HL-60 (cell line): ENCODE data around the gene PGAM2.

Source experiments
- DNase-seq, 2 experiments: peaks; one replicate each; pipeline ENCODE4 v3.0.0-alpha.2; 2010 to 2020; ENCODE audit warnings: low read depth in 1 of 2, low spot score in 1 of 2
- H3K27ac ChIP-seq: fragments of 250-450 bp; sonication (Bioruptor Pico); replicated peaks from 2 replicates; pipeline ENCODE4 v1.5.1; 2020; ENCODE audit warnings: mild to moderate bottlenecking, moderate library complexity
- H3K27me3 ChIP-seq: fragments of 250-450 bp; sonication (Bioruptor Pico); 2 replicates; pipeline ENCODE4 v1.5.1; 2021; ENCODE audit warnings: mild to moderate bottlenecking, moderate library complexity; ENCODE audit not compliant: insufficient read depth, poor library complexity, severe bottlenecking
- H3K4me3 ChIP-seq: replicated peaks from 2 replicates; pipeline ENCODE4 v1.5.1; 2011; ENCODE audit warnings: mild to moderate bottlenecking, control low read depth, low read length; ENCODE audit not compliant: insufficient read depth
- GABPA ChIP-seq: IDR thresholded peaks from 2 replicates; pipeline ENCODE4 v1.6.1; 2012; ENCODE audit warnings: low read depth
- POLR2AphosphoS5 ChIP-seq: IDR thresholded peaks from 2 replicates; pipeline ENCODE4 v1.6.1; 2012; ENCODE audit warnings: low read depth
- SPI1 ChIP-seq: IDR thresholded peaks from 2 replicates; pipeline ENCODE4 v1.6.1; 2012; ENCODE audit warnings: low read depth, mild to moderate bottlenecking, borderline replicate concordance
- TF ChIP-seq, protein P1 (sequence below): IDR thresholded peaks from one replicate; pipeline ENCODE4 v1.5.1; 2011; ENCODE audit warnings: low read length, control low read depth, inconsistent platforms; ENCODE audit not compliant: insufficient read depth
- TF ChIP-seq, protein P2 (sequence below): IDR thresholded peaks from 2 replicates; pipeline ENCODE4 v1.6.1; 2012; ENCODE audit warnings: low read depth; ENCODE audit not compliant: insufficient replicate concordance

The PGAM2 gene

DNA sequence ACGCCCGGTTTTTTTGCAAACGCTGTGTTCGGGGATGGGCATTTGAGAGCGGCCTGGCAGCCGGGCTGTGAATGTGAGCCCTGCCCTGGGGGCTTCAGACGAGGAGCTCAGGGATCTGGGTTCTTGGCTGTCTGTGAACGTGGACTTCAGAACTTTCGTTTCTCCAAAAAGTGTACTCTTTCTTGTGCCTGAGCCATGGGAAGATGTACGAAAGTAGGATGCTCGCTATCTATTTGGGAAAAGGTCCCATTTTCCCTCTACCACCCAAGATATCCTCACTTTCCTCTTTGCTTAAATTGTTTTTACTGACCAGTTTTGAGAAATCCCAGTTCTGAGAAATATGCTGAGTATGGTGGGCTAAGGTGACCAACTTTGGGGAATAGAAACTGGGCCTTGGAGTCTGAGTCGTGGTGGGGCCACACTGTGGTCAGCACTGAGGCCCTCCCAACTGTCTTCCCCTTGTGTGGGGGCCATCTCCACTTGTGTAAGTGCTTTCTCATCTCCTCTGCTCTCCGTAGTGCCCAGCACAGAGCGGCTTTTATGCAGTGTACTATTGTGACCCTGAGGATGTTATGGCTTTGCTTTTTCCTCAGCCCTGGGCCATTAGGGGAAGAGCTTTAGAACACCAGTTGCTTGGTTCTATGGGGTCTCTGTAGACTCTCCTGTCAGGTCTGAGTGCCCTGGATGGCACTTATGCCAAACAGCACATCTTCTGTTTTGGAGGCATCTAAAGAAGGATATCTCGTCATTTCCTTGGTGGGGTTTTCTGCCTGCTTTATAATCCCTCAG lies 19.9 kb downstream of the PGAM2 start:
- peak overlapping the region; percentile 80 for H3K4me3 ChIP-seq
- no peaks in the 10 kb centered on the region for H3K27me3 ChIP-seq
- peak overlapping the region; percentile 93 for H3K27ac ChIP-seq
- TF ChIP-seq, protein P1, sequence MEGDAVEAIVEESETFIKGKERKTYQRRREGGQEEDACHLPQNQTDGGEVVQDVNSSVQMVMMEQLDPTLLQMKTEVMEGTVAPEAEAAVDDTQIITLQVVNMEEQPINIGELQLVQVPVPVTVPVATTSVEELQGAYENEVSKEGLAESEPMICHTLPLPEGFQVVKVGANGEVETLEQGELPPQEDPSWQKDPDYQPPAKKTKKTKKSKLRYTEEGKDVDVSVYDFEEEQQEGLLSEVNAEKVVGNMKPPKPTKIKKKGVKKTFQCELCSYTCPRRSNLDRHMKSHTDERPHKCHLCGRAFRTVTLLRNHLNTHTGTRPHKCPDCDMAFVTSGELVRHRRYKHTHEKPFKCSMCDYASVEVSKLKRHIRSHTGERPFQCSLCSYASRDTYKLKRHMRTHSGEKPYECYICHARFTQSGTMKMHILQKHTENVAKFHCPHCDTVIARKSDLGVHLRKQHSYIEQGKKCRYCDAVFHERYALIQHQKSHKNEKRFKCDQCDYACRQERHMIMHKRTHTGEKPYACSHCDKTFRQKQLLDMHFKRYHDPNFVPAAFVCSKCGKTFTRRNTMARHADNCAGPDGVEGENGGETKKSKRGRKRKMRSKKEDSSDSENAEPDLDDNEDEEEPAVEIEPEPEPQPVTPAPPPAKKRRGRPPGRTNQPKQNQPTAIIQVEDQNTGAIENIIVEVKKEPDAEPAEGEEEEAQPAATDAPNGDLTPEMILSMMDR, result no peak
- TF ChIP-seq, protein P2, sequence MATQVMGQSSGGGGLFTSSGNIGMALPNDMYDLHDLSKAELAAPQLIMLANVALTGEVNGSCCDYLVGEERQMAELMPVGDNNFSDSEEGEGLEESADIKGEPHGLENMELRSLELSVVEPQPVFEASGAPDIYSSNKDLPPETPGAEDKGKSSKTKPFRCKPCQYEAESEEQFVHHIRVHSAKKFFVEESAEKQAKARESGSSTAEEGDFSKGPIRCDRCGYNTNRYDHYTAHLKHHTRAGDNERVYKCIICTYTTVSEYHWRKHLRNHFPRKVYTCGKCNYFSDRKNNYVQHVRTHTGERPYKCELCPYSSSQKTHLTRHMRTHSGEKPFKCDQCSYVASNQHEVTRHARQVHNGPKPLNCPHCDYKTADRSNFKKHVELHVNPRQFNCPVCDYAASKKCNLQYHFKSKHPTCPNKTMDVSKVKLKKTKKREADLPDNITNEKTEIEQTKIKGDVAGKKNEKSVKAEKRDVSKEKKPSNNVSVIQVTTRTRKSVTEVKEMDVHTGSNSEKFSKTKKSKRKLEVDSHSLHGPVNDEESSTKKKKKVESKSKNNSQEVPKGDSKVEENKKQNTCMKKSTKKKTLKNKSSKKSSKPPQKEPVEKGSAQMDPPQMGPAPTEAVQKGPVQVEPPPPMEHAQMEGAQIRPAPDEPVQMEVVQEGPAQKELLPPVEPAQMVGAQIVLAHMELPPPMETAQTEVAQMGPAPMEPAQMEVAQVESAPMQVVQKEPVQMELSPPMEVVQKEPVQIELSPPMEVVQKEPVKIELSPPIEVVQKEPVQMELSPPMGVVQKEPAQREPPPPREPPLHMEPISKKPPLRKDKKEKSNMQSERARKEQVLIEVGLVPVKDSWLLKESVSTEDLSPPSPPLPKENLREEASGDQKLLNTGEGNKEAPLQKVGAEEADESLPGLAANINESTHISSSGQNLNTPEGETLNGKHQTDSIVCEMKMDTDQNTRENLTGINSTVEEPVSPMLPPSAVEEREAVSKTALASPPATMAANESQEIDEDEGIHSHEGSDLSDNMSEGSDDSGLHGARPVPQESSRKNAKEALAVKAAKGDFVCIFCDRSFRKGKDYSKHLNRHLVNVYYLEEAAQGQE, result no peak
- TF ChIP-seq SPI1 (no peak), GABPA (no peak), POLR2AphosphoS5 (no peak)
- no peak for DNase-seq

DNA sequence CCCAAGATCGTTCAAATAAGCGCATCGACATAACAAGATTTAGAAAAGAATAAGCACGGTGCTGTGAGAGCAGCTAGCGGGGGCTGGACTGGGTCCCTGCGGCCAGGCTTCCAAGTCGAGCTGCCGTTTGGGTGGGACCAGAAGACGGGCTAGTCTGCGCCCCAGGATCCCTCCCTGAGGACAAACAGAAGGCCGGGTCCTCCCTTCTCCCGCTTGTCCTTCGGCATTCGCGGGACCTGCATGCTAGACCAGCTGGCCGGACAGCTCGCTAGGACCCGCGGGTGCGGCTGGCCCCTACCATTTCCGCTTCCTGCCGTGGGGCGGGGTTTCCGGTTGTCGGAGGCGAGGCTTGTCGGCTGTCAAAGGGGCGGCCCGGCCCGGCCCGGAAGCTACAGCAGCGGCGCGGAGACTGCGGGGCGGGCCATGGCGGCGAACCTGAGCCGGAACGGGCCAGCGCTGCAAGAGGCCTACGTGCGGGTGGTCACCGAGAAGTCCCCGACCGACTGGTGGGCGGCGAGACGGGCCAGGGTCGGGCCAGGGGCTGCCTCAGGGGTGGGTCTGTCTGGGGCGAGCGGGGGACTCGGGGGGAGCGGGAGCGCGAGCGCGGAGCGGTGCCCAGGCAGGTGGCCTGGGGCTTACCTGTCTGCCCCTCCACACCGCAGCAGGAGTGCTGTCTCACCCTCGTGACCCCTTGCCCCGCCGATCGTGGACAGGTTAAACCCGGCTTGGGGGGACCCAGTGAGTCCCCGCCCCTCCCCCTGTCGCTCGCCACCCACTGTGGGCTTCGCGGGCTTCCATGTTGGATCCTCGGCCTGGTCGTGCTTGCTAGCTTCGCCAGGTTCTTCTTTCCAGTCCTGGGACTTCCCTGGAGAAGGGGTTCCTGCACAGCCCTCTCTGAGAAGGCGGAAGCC lies 20.8 kb downstream of the PGAM2 start, which contains the start of gene DBNL:
DBNL (plus strand) TSS at position 388 of the 911 bp plus-strand sequence; CDS start at position 424, 36 bp downstream.
- Histone ChIP-seq H3K4me3 (peak within 1 kb of the TSS; percentile 80), H3K27ac (peak within 1 kb of the TSS; percentile 93), H3K27me3 (no peaks in the 10 kb centered on the region)
- TF ChIP-seq SPI1, result peak; percentile 50; the same call in 1 of the 2 replicates
- TF ChIP-seq POLR2AphosphoS5, result peak; percentile 94
- TF ChIP-seq GABPA, result peak; percentile 95
- TF ChIP-seq, protein P1, result no peak
- TF ChIP-seq, protein P2, result peak; percentile 63
- peak; percentile 78 to 93 for DNase-seq

DNA sequence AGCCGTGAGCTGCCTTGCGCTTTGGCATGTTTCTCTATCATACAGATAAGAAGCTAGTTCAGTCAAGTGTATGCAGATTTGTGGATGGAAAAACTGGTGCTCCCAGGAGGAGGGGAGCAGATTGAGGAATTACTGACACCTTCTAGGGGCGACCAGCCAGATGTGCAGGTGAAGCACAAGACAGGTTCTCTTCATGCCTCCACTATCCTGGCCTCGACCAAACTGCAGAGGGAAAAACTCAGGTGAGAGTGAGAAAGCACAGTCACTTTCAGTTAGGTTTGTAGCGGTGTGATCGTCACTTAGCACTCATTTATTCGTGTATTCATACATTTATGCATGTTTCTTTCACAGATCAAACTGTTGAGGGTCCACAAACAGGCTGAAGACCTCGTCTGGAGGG lies 21.5 kb downstream of the PGAM2 start:
- peak overlapping the region; percentile 93 for H3K27ac ChIP-seq
- TF ChIP-seq POLR2AphosphoS5 (no peak), SPI1 (no peak), GABPA (no peak)
- TF ChIP-seq, protein P1, result no peak
- TF ChIP-seq, protein P2, result no peak
- no peak for DNase-seq
- H3K27me3 ChIP-seq, result no peaks in the 10 kb centered on the region
- H3K4me3 ChIP-seq, result peak overlapping the region; percentile 80
